ENCODE results near the gene TULP4.
"Not testable (repeated sequence)": the region's sequence is repeated elsewhere in the genome, so short reads cannot be mapped to it uniquely, and the experiment has no call there.

Gene TULP4

GRCh38 chr6:158387578-158387977 is 75.3 kb downstream of the TULP4 start:
- no peak for TF ChIP-seq CTCF (IDR thresholded peaks at IDR 0.05; ENCODE audit: borderline replicate concordance, control extremely low read depth, extremely low read depth, insufficient read depth, missing control alignments)
- DNase-seq (ENCODE audit: low spot score): no peak
- in situ Hi-C loops (cut with MboI; ENCODE audit: low sequenced_read_pairs, unreplicated experiment): no loop called here

GRCh38 chr6:158388727-158389126 is 76.5 kb downstream of the TULP4 start:
- no peak for DNase-seq (ENCODE audit: low spot score)
- in situ Hi-C loops (cut with MboI; ENCODE audit: low sequenced_read_pairs, unreplicated experiment): no loop called here
- TF ChIP-seq CTCF (IDR thresholded peaks at IDR 0.05; ENCODE audit: borderline replicate concordance, control extremely low read depth, extremely low read depth, insufficient read depth, missing control alignments): no peak

- TF ChIP-seq CTCF (IDR thresholded peaks at IDR 0.05; ENCODE audit: borderline replicate concordance, control extremely low read depth, extremely low read depth, insufficient read depth, missing control alignments): no peak
- no peak for DNase-seq (ENCODE audit: low spot score)
- in situ Hi-C loops (cut with MboI; ENCODE audit: low sequenced_read_pairs, unreplicated experiment): no loop called here
Observed at GRCh38 chr6:158389193-158389919, 77.1 kb downstream of the TULP4 start.

GRCh38 chr6:158391276-158391675 is 79.0 kb downstream of the TULP4 start:
- in situ Hi-C loops (cut with MboI; ENCODE audit: low sequenced_read_pairs, unreplicated experiment): no loop called here
- no peak for TF ChIP-seq CTCF (IDR thresholded peaks at IDR 0.05; ENCODE audit: borderline replicate concordance, control extremely low read depth, extremely low read depth, insufficient read depth, missing control alignments)
- DNase-seq (ENCODE audit: low spot score): no peak

GRCh38 chr6:158391977-158392376 is 79.7 kb downstream of the TULP4 start:
- in situ Hi-C loops (cut with MboI; ENCODE audit: low sequenced_read_pairs, unreplicated experiment); DNase-seq (ENCODE audit: low spot score): not testable (repeated sequence)

- in situ Hi-C loops (cut with MboI; ENCODE audit: low sequenced_read_pairs, unreplicated experiment): no loop called here
- no peak for TF ChIP-seq CTCF (IDR thresholded peaks at IDR 0.05; ENCODE audit: borderline replicate concordance, control extremely low read depth, extremely low read depth, insufficient read depth, missing control alignments)
- no peak for DNase-seq (ENCODE audit: low spot score)
Observed at GRCh38 chr6:158396136-158396535, 83.9 kb downstream of the TULP4 start.

GRCh38 chr6:158397578-158397977 is 85.3 kb downstream of the TULP4 start:
- TF ChIP-seq CTCF (IDR thresholded peaks at IDR 0.05; ENCODE audit: borderline replicate concordance, control extremely low read depth, extremely low read depth, insufficient read depth, missing control alignments): no peak
- in situ Hi-C loops (cut with MboI; ENCODE audit: low sequenced_read_pairs, unreplicated experiment): no loop called here

More at GRCh38 chr6:158397578-158397977, 85.3 kb downstream of the TULP4 start:
- DNase-seq (ENCODE audit: low spot score): no peak

All from GM13976 (cell line).